ENCODE data around the gene MORF4L1.
"Not testable (repeated sequence)": the region's sequence is repeated elsewhere in the genome, so short reads cannot be mapped to it uniquely, and the experiment has no call there.

Gene MORF4L1

DNA sequence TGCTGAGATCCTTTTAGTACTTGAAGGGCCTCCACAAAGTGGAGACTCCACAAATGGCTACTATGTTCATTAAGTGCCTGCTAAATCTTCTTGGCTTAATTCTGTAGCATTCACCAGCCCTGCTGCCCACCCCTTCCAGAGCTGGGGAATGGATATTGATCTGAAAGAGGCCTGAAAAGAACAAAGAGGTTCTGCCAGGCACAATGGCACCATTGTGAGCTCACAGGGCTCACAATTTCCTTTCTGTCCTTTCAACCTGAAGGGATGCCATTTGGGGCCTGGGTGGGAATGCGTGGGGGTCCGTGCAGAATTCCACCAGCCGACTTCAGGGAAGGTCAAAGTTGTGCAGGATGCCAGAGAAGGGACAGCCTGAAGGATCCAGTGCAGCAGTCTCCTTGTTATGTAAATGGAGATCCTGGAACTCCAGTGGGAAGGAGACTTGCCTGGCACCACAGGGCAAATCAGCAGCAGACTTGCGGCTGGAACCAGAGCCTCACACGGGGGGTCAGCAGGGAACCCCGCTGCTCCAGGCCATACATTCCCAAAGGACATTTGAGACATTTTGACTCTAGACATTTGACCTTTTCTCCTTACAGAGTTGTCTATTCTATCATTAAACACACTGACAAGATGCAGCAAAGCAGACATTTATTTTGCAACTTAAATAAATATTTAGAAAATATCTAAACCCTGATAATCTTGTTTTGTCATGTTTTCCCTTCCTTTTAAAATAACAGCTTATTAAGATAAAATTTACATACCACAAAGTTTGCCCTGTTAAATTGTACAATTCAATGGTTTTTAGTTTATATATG lies 21.5 kb upstream of the MORF4L1 start:
- intact Hi-C loops (cut with DNase I; ENCODE audit: low total_unique reads) = no loop called here
- no peaks in the 10 kb centered on the region for H3K9me3 ChIP-seq
- TF ChIP-seq CTCF (IDR thresholded peaks at IDR 0.05) = no peak
- no peak for DNase-seq
- no peak overlapping the region for H3K27ac ChIP-seq
- no peaks in the 10 kb centered on the region for H3K36me3 ChIP-seq
- H3K4me1 ChIP-seq = peaks cover 0 to 12% (median 2%) of the 10 kb centered on the region in 4 donors
- no peaks in the 10 kb centered on the region for H3K27me3 ChIP-seq
- no peak overlapping the region for H3K4me3 ChIP-seq

GRCh38 chr15:78853500-78853899 lies 19.2 kb upstream of the MORF4L1 start:
- no peaks in the 10 kb centered on the region for H3K27me3 ChIP-seq
- no peaks in the 10 kb centered on the region for H3K36me3 ChIP-seq
- peaks cover 0 to 15% (median 2%) of the 10 kb centered on the region in 4 donors for H3K4me1 ChIP-seq
- intact Hi-C loops (cut with DNase I; ENCODE audit: low total_unique reads) = no loop called here
- H3K9me3 ChIP-seq = no peaks in the 10 kb centered on the region
- H3K27ac ChIP-seq = no peak overlapping the region
- peak in 1 of 2 donors; percentile 16 for DNase-seq
- no peak for TF ChIP-seq CTCF (IDR thresholded peaks at IDR 0.05)
- H3K4me3 ChIP-seq = no peak overlapping the region

GRCh38 chr15:78854833-78855372 lies 17.8 kb upstream of the MORF4L1 start:
- Histone ChIP-seq H3K36me3 (no peaks in the 10 kb centered on the region), H3K27ac (peak overlapping the region in 1 of 2 donors; percentile 36), H3K9me3 (no peaks in the 10 kb centered on the region), H3K27me3 (no peaks in the 10 kb centered on the region), H3K4me3 (no peak overlapping the region), H3K4me1 (peaks cover 0 to 25% (median 7%) of the 10 kb centered on the region in 4 donors)
- no peak for TF ChIP-seq CTCF (IDR thresholded peaks at IDR 0.05)
- DNase-seq = no peak
- intact Hi-C loops (cut with DNase I; ENCODE audit: low total_unique reads) = loop anchor here (5.0 kb wide), 1 partner anchor 43 kb away; the partner anchor contains the start of gene ADAMTS7

GRCh38 chr15:78855746-78856145 lies 16.9 kb upstream of the MORF4L1 start:
- Histone ChIP-seq H3K27me3 (no peaks in the 10 kb centered on the region), H3K27ac (peak overlapping the region; percentile 52 to 56), H3K9me3 (no peaks in the 10 kb centered on the region), H3K4me1 (peaks cover 0 to 29% (median 7%) of the 10 kb centered on the region in 4 donors), H3K4me3 (no peak overlapping the region), H3K36me3 (no peaks in the 10 kb centered on the region)
- no peak for DNase-seq
- intact Hi-C loops (cut with DNase I; ENCODE audit: low total_unique reads) = loop anchor here (5.0 kb wide), 1 partner anchor 43 kb away; the partner anchor contains the start of gene ADAMTS7
- TF ChIP-seq CTCF (IDR thresholded peaks at IDR 0.05) = no peak

- peaks cover 0 to 26% (median 7%) of the 10 kb centered on the region in 4 donors for H3K4me1 ChIP-seq
- H3K27me3 ChIP-seq = no peaks in the 10 kb centered on the region
- H3K27ac ChIP-seq = peak overlapping the region; percentile 64 to 84
- H3K9me3 ChIP-seq = no peaks in the 10 kb centered on the region
- peak overlapping the region; percentile 53 to 54 for H3K4me3 ChIP-seq
- intact Hi-C loops (cut with DNase I; ENCODE audit: low total_unique reads) = loop anchor here (5.0 kb wide), 1 partner anchor 48 kb away; the partner anchor contains the start of gene ADAMTS7
- peak; percentile 65 to 78 for DNase-seq
- TF ChIP-seq CTCF (IDR thresholded peaks at IDR 0.05) = peak; percentile 39 to 62
- no peaks in the 10 kb centered on the region for H3K36me3 ChIP-seq
These were observed 12.5 kb upstream of the MORF4L1 start for GRCh38 chr15:78859971-78860719.

GRCh38 chr15:78865585-78865984 lies 7.1 kb upstream of the MORF4L1 start:
- H3K36me3 ChIP-seq; intact Hi-C loops (cut with DNase I; ENCODE audit: low total_unique reads); H3K9me3 ChIP-seq; H3K4me1 ChIP-seq; H3K27me3 ChIP-seq; H3K27ac ChIP-seq; DNase-seq; H3K4me3 ChIP-seq: not testable (repeated sequence)

GRCh38 chr15:78866031-78866430 lies 6.7 kb upstream of the MORF4L1 start:
- intact Hi-C loops (cut with DNase I; ENCODE audit: low total_unique reads); H3K27ac ChIP-seq; H3K36me3 ChIP-seq; DNase-seq; H3K27me3 ChIP-seq; H3K9me3 ChIP-seq; H3K4me1 ChIP-seq; H3K4me3 ChIP-seq: not testable (repeated sequence)
